B cell (primary cell): ENCODE results near the gene TMC3.

ENCODE experiments used
- EZH2 ChIP-seq: IDR thresholded peaks from 2 replicates; pipeline ENCODE4 v1.6.1; 2012; ENCODE audit warnings: borderline replicate concordance, low read depth, mild to moderate bottlenecking, moderate library complexity, low read length; ENCODE audit not compliant: insufficient read depth, poor library complexity, severe bottlenecking
- TF ChIP-seq, protein P1 (sequence below): fragments of 200-600 bp; IDR thresholded peaks from one replicate; pipeline ENCODE4 v1.8.0; 2022; ENCODE audit warnings: antibody characterized with exemption, mild to moderate bottlenecking

DNA sequence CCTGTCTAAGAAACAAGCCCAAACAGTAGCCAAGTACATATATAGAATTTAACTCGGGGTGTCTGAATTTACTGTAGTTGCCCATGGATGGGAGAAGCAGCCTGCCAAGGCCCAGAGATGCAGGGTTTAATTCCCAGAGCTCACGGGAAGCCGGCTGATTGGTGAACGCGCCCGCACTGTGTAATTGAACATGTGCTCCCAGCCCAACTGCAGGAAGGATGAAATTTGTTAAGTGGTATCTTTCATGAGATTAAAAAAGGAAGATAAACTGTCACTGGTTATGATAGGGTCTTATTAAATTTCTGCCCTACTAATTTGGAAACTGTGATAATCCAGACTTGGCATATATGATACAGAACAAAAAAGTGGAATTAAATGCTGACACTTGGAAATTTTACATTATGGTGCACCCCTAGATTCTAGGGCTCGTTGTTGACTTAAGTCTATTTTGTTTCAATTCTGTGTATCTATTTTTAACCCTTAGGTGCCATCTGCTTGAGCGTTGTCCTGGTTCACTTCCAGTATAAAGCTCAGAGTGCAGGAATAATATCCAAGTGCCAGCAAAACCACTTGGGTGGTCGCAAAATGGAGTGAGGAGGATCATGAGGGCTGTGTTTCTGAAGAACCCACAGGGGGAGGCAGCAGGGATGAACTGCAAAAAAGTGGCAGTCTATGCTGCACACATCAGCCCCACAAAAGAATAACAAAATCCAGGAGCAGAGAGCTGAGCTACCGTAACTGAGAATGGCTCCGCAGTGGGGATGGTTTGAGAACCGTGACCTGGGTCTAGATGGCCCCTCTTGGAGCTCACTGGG lies 13.8 kb upstream of the TMC3 start:
- TF ChIP-seq, protein P1, sequence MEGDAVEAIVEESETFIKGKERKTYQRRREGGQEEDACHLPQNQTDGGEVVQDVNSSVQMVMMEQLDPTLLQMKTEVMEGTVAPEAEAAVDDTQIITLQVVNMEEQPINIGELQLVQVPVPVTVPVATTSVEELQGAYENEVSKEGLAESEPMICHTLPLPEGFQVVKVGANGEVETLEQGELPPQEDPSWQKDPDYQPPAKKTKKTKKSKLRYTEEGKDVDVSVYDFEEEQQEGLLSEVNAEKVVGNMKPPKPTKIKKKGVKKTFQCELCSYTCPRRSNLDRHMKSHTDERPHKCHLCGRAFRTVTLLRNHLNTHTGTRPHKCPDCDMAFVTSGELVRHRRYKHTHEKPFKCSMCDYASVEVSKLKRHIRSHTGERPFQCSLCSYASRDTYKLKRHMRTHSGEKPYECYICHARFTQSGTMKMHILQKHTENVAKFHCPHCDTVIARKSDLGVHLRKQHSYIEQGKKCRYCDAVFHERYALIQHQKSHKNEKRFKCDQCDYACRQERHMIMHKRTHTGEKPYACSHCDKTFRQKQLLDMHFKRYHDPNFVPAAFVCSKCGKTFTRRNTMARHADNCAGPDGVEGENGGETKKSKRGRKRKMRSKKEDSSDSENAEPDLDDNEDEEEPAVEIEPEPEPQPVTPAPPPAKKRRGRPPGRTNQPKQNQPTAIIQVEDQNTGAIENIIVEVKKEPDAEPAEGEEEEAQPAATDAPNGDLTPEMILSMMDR, result no peak
- no peak for TF ChIP-seq EZH2
